HepG2 (cell line): ENCODE results near the gene LRBA. TPM values are rescaled to one million over a fixed set of nuclear protein-coding genes. Genes with fewer than 3 reads are reported as not detected.

ENCODE experiments used
- ATAC-seq: fragments of 200-7000 bp; cut with Tn5 transposase; 3 replicates; pipeline ENCODE4 v1.9.1; 2020; ENCODE audit warnings: mild to moderate bottlenecking, moderate library complexity
- BruUV-seq: library from RNA; stranded (reverse); fragments of 400-500 nt; replicated peaks from 2 replicates; lab custom pipeline; 2021; lab: Mats Ljungman, UMichigan
- CTCF ChIA-PET: fragments of 300-600 bp; formaldehyde crosslinking; extraction: SDS; loops from one replicate; lab custom pipeline; 2021; ENCODE audit warnings: low total read pairs, inconsistent platforms, low intra/inter-chr PET ratio; lab: Yijun Ruan, JAX
- POLR2A ChIA-PET: fragments of 350-600 bp; sonication (Branson Sonifier 250); formaldehyde crosslinking; loops from one replicate; lab custom pipeline; 2020; ENCODE audit warnings: antibody characterized with exemption, inconsistent platforms; lab: Yijun Ruan, JAX
- DNase-seq: peaks from one replicate; pipeline ENCODE4 v3.0.0-alpha.2; 2015; ENCODE audit warnings: low spot score
- FAIRE-seq: peaks from 3 replicates; lab custom pipeline; 2011; peaks lifted over from hg19 to GRCh38; lab: Jason Lieb, UNC
- H2AFZ ChIP-seq: one replicate; pipeline ENCODE4 v1.6.1; 2011; ENCODE audit warnings: low read length, inconsistent platforms
- H3K27ac ChIP-seq: fragments of 300-600 bp; 3 replicates; pipeline ENCODE4 v1.8.0; 2011; ENCODE audit warnings: mixed run types, mild to moderate bottlenecking, mixed read lengths, low read length, inconsistent platforms; ENCODE audit not compliant: insufficient read depth; ENCODE audit errors: extremely low read length
- H3K27me3 ChIP-seq, 2 experiments: fragments of 200-600 bp in 1 of 2; 2 replicates in 1 of 2; 3 replicates in 1 of 2; pipeline versions ENCODE4 v1.6.0 to v1.8.0; 2011; ENCODE audit warnings: low read length in 2 of 2, mild to moderate bottlenecking in 2 of 2, moderate library complexity in 2 of 2, inconsistent platforms in 1 of 2; ENCODE audit not compliant: insufficient read depth in 2 of 2, control insufficient read depth in 1 of 2
- H3K36me3 ChIP-seq, 2 experiments: fragments of 200-600 bp in 1 of 2; replicated peaks in 1 of 2; 2 replicates in 1 of 2; 3 replicates in 1 of 2; pipeline versions ENCODE4 v1.5.1 to v1.8.0; 2011; ENCODE audit warnings: low read length in 2 of 2, inconsistent platforms in 1 of 2; ENCODE audit not compliant: insufficient read depth in 2 of 2, control insufficient read depth in 1 of 2
- H3K4me1 ChIP-seq: 2 replicates; pipeline ENCODE4 v1.5.1; 2012; ENCODE audit warnings: low read length, inconsistent platforms; ENCODE audit not compliant: insufficient read depth
- H3K4me2 ChIP-seq: 2 replicates; pipeline ENCODE4 v1.6.0; 2011; ENCODE audit warnings: low read depth, low read length, inconsistent platforms
- H3K4me3 ChIP-seq, 3 experiments: fragments of 200-600 bp in 1 of 3; sonication (generic), shearing (Covaris generic) in 1 of 3; replicated peaks in 1 of 3; 2 replicates each; pipeline ENCODE4 v1.5.1; 2011 to 2016; ENCODE audit warnings: low read length in 3 of 3, inconsistent platforms in 2 of 3, low read depth in 2 of 3, mild to moderate bottlenecking in 2 of 3, control low read depth in 1 of 3, mixed read lengths in 1 of 3; ENCODE audit not compliant: insufficient read depth in 1 of 3
- H3K79me2 ChIP-seq: one replicate; pipeline ENCODE4 v1.6.1; 2011; ENCODE audit warnings: low read length, inconsistent platforms; ENCODE audit not compliant: insufficient read depth
- H3K9ac ChIP-seq: 2 replicates; pipeline ENCODE4 v1.6.0; 2011; ENCODE audit warnings: mild to moderate bottlenecking, low read depth, low read length, inconsistent platforms; ENCODE audit not compliant: insufficient read depth
- H3K9me3 ChIP-seq: 2 replicates; pipeline ENCODE4 v1.5.1; 2012; ENCODE audit warnings: mild to moderate bottlenecking, low read length
- H4K20me1 ChIP-seq: 2 replicates; pipeline ENCODE4 v1.6.0; 2011; ENCODE audit warnings: inconsistent platforms, mild to moderate bottlenecking, low read length, moderate library complexity; ENCODE audit not compliant: insufficient read depth
- CHCHD3 ChIP-seq: sonication (generic); formaldehyde crosslinking; IDR thresholded peaks from 2 replicates; pipeline ENCODE4 v1.8.0; 2022; ENCODE audit warnings: mild to moderate bottlenecking, missing genetic modification reagents, moderate library complexity
- FOXK1 ChIP-seq: sonication (generic); formaldehyde crosslinking; IDR thresholded peaks from 2 replicates; pipeline ENCODE4 v1.4.0; 2020; ENCODE audit warnings: low read depth, missing genetic modification reagents, borderline replicate concordance
- GATA4 ChIP-seq: sonication (generic); IDR thresholded peaks from 2 replicates; pipeline ENCODE4 v1.6.1; 2016; ENCODE audit warnings: antibody characterized with exemption, low read depth, borderline replicate concordance
- GMEB1 ChIP-seq: sonication (generic); formaldehyde crosslinking; IDR thresholded peaks from 2 replicates; pipeline ENCODE4 v1.5.1; 2020; ENCODE audit warnings: missing genetic modification reagents, mild to moderate bottlenecking, borderline replicate concordance
- NR2C2 ChIP-seq: sonication (generic); formaldehyde crosslinking; IDR thresholded peaks from 2 replicates; pipeline ENCODE4 v1.4.0; 2020; ENCODE audit warnings: missing genetic modification reagents, mild to moderate bottlenecking, moderate library complexity, borderline replicate concordance
- RARG ChIP-seq: sonication (generic); formaldehyde crosslinking; IDR thresholded peaks from 2 replicates; pipeline ENCODE4 v1.4.0; 2020; ENCODE audit warnings: low read depth, mild to moderate bottlenecking, missing genetic modification reagents
- SOX5 ChIP-seq: IDR thresholded peaks from 2 replicates; pipeline ENCODE4 v1.6.1; 2016; ENCODE audit warnings: borderline replicate concordance
- SRSF1 ChIP-seq: fragments of 200-400 bp; formaldehyde crosslinking; optimal IDR thresholded peaks from 2 replicates; pipeline ENCODE3; 2017; ENCODE audit warnings: mild to moderate bottlenecking, low read depth, low read length, moderate library complexity
- SYNCRIP ChIP-seq: fragments of 200-400 bp; formaldehyde crosslinking; IDR thresholded peaks from 2 replicates; pipeline ENCODE4 v1.6.1; 2018; ENCODE audit warnings: mild to moderate bottlenecking, low read depth, low read length; ENCODE audit not compliant: insufficient read depth
- TBX2 ChIP-seq: sonication (generic); formaldehyde crosslinking; IDR thresholded peaks from 2 replicates; pipeline ENCODE4 v1.5.0; 2020; ENCODE audit warnings: missing genetic modification reagents, mild to moderate bottlenecking, borderline replicate concordance
- ZBTB3 ChIP-seq: sonication (generic); formaldehyde crosslinking; IDR thresholded peaks from 2 replicates; pipeline ENCODE4 v1.4.0; 2020; ENCODE audit warnings: low read depth, mild to moderate bottlenecking, moderate library complexity, missing genetic modification reagents, borderline replicate concordance
- ZNF180 ChIP-seq: sonication (generic); formaldehyde crosslinking; IDR thresholded peaks from 2 replicates; pipeline ENCODE4 v1.4.0; 2020; ENCODE audit warnings: low read depth, missing genetic modification reagents, borderline replicate concordance
- ZNF230 ChIP-seq: sonication (generic); formaldehyde crosslinking; IDR thresholded peaks from 2 replicates; pipeline ENCODE4 v1.4.0; 2020; ENCODE audit warnings: mild to moderate bottlenecking, missing genetic modification reagents
- ZNF30 ChIP-seq: sonication (generic); formaldehyde crosslinking; IDR thresholded peaks from 2 replicates; pipeline ENCODE4 v1.5.0; 2020; ENCODE audit warnings: mild to moderate bottlenecking, missing genetic modification reagents
- ZNF343 ChIP-seq: sonication (generic); formaldehyde crosslinking; IDR thresholded peaks from 2 replicates; pipeline ENCODE4 v1.4.0; 2020; ENCODE audit warnings: mild to moderate bottlenecking, missing genetic modification reagents
- ZNF432 ChIP-seq: sonication (generic); formaldehyde crosslinking; IDR thresholded peaks from 2 replicates; pipeline ENCODE4 v1.5.0; 2020; ENCODE audit warnings: missing genetic modification reagents, mild to moderate bottlenecking, borderline replicate concordance
- ZNF572 ChIP-seq: sonication (generic); formaldehyde crosslinking; IDR thresholded peaks from 2 replicates; pipeline ENCODE4 v1.5.1; 2020; ENCODE audit warnings: mild to moderate bottlenecking, missing genetic modification reagents
- ZNF816 ChIP-seq: sonication (generic); formaldehyde crosslinking; IDR thresholded peaks from 2 replicates; pipeline ENCODE4 v1.8.0; 2022; ENCODE audit warnings: missing genetic modification reagents, mild to moderate bottlenecking, borderline replicate concordance
- WGBS: methylation state at CpG from one replicate; pipeline ENCODE4 v1.1.6; 2017; ENCODE audit warnings: low lambda C conversion rate; 5-methylcytosine and 5-hydroxymethylcytosine counted together
- in situ Hi-C: cut with HindIII; loops from 2 replicates; pipeline ENCODE4 v1.10.0; 2017; ENCODE audit warnings: low pct_unique_long_range_greater_than_20kb; ENCODE audit not compliant: extremely low pct_ligation_motif_present
- intact Hi-C: fragments of 100-400 bp; cut with micrococcal nuclease; formaldehyde crosslinking; loops from one replicate; pipeline ENCODE4 v1.10.0; 2022; ENCODE audit not compliant: unreplicated experiment
- polyA plus RNA-seq, 8 experiments: library from polyadenylated mRNA; depleted of rRNA in 3 of 8; stranded (reverse) in 7 of 8; unstranded in 1 of 8; fragments of >200 nt; fragmentation: Illumina TruSeq in 4 of 8; extraction: Trizol in 4 of 8; gene quantifications; 2 replicates each; pipeline versions ENCODE4 v1.2.1 to v1.2.3, GENCODE V29; 2011 to 2016; ENCODE audit warnings: low read depth in 4 of 8, missing spikeins in 1 of 8, mixed read lengths in 1 of 8; ENCODE audit not compliant: insufficient read depth in 1 of 8
- total RNA-seq, 5 experiments: library from RNA; depleted of rRNA; stranded (reverse); fragments of >200 nt; fragmentation: Illumina TruSeq; extraction: Trizol; gene quantifications; 2 replicates each; pipeline ENCODE4 v1.2.3, GENCODE V29; 2016; ENCODE audit warnings: low read depth in 1 of 5
- TF ChIP-seq, protein P1 (sequence below): sonication (generic); formaldehyde crosslinking; IDR thresholded peaks from 2 replicates; pipeline ENCODE4; 2020; ENCODE audit warnings: missing genetic modification reagents, mild to moderate bottlenecking, borderline replicate concordance
- TF ChIP-seq, protein P2 (sequence below): sonication (generic); formaldehyde crosslinking; IDR thresholded peaks from 2 replicates; pipeline ENCODE4 v1.4.0; 2020; ENCODE audit warnings: missing genetic modification reagents, low read depth, mild to moderate bottlenecking, borderline replicate concordance

The LRBA gene
- total and polyA plus RNA-seq, 2 of the 13 experiments (the other 11 are each of a cell fraction or from before 2014, with no cell fraction given) = 21.0 to 37.2 TPM

DNA sequence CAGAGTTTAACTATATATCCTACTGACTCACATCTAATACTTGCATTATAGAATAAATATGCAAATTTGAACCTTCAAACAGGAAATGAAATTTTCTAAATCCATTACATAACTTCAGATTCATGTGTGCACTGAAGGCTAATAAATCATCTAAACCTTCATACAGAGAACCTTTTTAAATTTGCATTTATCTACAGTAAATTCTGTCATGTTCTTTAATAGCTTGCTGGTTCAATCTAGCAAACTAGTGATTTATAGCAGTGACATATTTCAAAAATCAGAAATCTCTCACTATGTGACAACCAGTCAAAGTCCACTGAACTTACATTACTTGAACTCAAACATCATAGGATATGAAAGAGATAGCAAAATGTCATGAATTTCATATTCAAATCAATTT lies 65.1 kb downstream of the LRBA start (continued):
- TF ChIP-seq, protein P1, sequence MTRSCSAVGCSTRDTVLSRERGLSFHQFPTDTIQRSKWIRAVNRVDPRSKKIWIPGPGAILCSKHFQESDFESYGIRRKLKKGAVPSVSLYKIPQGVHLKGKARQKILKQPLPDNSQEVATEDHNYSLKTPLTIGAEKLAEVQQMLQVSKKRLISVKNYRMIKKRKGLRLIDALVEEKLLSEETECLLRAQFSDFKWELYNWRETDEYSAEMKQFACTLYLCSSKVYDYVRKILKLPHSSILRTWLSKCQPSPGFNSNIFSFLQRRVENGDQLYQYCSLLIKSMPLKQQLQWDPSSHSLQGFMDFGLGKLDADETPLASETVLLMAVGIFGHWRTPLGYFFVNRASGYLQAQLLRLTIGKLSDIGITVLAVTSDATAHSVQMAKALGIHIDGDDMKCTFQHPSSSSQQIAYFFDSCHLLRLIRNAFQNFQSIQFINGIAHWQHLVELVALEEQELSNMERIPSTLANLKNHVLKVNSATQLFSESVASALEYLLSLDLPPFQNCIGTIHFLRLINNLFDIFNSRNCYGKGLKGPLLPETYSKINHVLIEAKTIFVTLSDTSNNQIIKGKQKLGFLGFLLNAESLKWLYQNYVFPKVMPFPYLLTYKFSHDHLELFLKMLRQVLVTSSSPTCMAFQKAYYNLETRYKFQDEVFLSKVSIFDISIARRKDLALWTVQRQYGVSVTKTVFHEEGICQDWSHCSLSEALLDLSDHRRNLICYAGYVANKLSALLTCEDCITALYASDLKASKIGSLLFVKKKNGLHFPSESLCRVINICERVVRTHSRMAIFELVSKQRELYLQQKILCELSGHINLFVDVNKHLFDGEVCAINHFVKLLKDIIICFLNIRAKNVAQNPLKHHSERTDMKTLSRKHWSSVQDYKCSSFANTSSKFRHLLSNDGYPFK (CRISPR knock-in tag) = no peak
- TF ChIP-seq ZNF230 = no peak
- TF ChIP-seq SYNCRIP = no peak
- no peak for TF ChIP-seq ZNF30 (CRISPR knock-in tag)
- no peak for TF ChIP-seq NR2C2
- no peak for TF ChIP-seq GMEB1 (CRISPR knock-in tag)

DNA sequence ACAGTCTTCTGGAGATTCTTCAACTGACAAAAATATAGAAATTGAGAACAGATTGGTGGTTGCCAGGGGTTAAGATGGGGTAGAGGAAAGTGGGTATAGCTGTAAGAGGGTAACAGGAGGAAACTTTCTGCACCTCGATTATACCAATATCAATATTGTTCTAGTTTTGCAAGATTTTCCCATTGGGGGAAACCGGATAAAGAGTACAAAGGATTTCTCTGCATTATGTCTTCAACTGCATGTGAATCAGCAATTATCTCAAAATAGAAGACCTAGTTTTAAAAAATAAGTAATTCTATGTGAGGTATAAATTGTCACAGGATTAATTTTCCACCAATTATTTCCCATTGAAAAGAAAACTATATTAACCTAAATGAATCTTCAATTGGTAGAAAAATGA lies 65.7 kb downstream of the LRBA start:
- DNase-seq = no peak
- H3K79me2 ChIP-seq = peaks cover 14% of the 10 kb centered on the region
- no peak for FAIRE-seq
- no peak overlapping the region for H3K4me3 ChIP-seq
- no peak overlapping the region for H2AFZ ChIP-seq
- ChIA-PET POLR2A (no interaction called here), CTCF (no interaction called here)
- H4K20me1 ChIP-seq = no peaks in the 10 kb centered on the region
- in situ Hi-C loops (no loop called here), intact Hi-C loops (no loop called here)
- peaks cover 13% of the 10 kb centered on the region for H3K4me1 ChIP-seq
- BruUV-seq = no TSS peak
- no peak overlapping the region for H3K9ac ChIP-seq
- no peak overlapping the region for H3K27ac ChIP-seq
- ATAC-seq = no peak
- no peaks in the 10 kb centered on the region for H3K36me3 ChIP-seq
- WGBS = 80% methylated on average over 2 of the region's 2 CpGs
- H3K9me3 ChIP-seq = no peaks in the 10 kb centered on the region
- H3K27me3 ChIP-seq = no peaks in the 10 kb centered on the region; a peak in 1 of 5 replicates
- no peak overlapping the region for H3K4me2 ChIP-seq
- TF ChIP-seq FOXK1 (CRISPR knock-in tag) (no peak), GATA4 (no peak), TBX2 (CRISPR knock-in tag) (no peak), ZNF343 (no peak), ZNF180 (CRISPR knock-in tag) (no peak), ZNF432 (CRISPR knock-in tag) (no peak), CHCHD3 (no peak), SOX5 (CRISPR knock-in tag) (no peak), SRSF1 (no peak), ZNF816 (CRISPR knock-in tag) (no peak), ZBTB3 (CRISPR knock-in tag) (no peak), ZNF572 (CRISPR knock-in tag) (no peak), RARG (CRISPR knock-in tag) (no peak)
- TF ChIP-seq, protein P2, sequence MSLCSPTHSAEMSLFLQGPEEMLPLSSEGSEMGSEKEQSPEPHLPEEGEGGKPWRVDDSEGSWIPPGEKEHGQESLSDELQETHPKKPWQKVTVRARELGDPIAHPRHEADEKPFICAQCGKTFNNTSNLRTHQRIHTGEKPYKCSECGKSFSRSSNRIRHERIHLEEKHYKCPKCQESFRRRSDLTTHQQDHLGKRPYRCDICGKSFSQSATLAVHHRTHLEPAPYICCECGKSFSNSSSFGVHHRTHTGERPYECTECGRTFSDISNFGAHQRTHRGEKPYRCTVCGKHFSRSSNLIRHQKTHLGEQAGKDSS (CRISPR knock-in tag) = no peak
